ENCODE data around the gene LRAT. TPM values are rescaled to one million over a fixed set of nuclear protein-coding genes. Genes with fewer than 3 reads are reported as not detected.

The LRAT gene
- total and polyA plus RNA-seq, 2 of the 8 experiments (the other 6 are each of a cell fraction or from before 2014, with no cell fraction given), result 4.3 to 10.3 TPM

DNA sequence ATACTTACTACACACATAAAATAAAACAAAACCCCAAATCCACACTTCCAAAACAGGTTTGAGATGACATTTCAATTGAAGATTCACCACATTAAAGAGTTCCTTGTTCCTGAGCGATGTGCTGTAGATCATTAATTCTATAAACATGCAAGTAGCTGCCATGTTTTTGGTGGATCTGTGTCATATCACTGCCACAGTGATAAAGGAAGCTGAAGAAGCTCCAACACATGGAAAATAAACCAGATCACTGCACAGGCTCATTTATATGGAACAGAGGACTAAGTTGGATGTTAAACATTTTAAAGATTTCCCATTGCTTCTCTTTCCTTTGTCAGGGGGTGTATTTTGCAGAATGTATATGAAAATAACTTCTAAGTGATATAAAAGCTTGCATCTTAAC lies 34.5 kb downstream of the LRAT start:
- no peaks in the 10 kb centered on the region for H3K27me3 ChIP-seq (replicated peaks in 1 of 4; ENCODE audit: control insufficient read depth in 3 of 4, extremely low read depth in 1 of 4, insufficient read depth in 3 of 4, low read length in 3 of 4)
- no peak overlapping the region for H2AFZ ChIP-seq (ENCODE audit: low read length)
- DNase-seq (ENCODE audit: low read depth in 1 of 2, low spot score in 2 of 2) (no peak), FAIRE-seq (no peak)
- no peak overlapping the region for H2AK5ac ChIP-seq (ENCODE audit: low read depth, low read length)
- no peak overlapping the region for H3K4ac ChIP-seq (replicated peaks; ENCODE audit: insufficient read length, low read depth, low read length)
- H3K4me3 ChIP-seq (ENCODE audit: extremely low read depth in 1 of 4, insufficient read depth in 2 of 4, low read depth in 3 of 4, low read length in 4 of 4), result no peak overlapping the region
- H2BK15ac ChIP-seq (ENCODE audit: low read length), result no peak overlapping the region
- no peak overlapping the region for H3K23ac ChIP-seq (ENCODE audit: insufficient read length)
- ChIA-PET CTCF (ENCODE audit: partially characterized antibody) (interaction anchor here (0.6 to 6.4 kb wide), 21 partner anchors 9 to 359 kb away, joined by 3 to 89 read pairs (median 4); partner anchors contain the start of genes FGG and LRAT), POLR2A (ENCODE audit: partially characterized antibody) (interaction anchor here (1.2 to 1.6 kb wide), 2 partner anchors 34 to 228 kb away, joined by 3 to 6 read pairs; partner anchors contain the start of genes LRAT and PLRG1)
- TF ChIP-seq GABPA (IDR thresholded peaks at IDR 0.05; ENCODE audit: borderline replicate concordance, insufficient read depth, low read length) (no peak), EP300 (IDR thresholded peaks at IDR 0.05; ENCODE audit: borderline replicate concordance in 1 of 2, low read depth in 2 of 2, low read length in 2 of 2) (no peak), CTBP2 (IDR thresholded peaks at IDR 0.05; ENCODE audit: borderline replicate concordance, insufficient read depth, insufficient read length, low read length) (no peak), CEBPB (IDR thresholded peaks at IDR 0.05; ENCODE audit: low read depth, low read length) (no peak), TAF1 (IDR thresholded peaks at IDR 0.05; ENCODE audit: low read depth, low read length) (no peak), CREB1 (IDR thresholded peaks at IDR 0.05) (no peak), SRF (IDR thresholded peaks at IDR 0.05; ENCODE audit: low read depth, low read length) (no peak), KDM4A (IDR thresholded peaks at IDR 0.05; ENCODE audit: low read depth, low read length, severe bottlenecking) (no peak), BACH1 (IDR thresholded peaks at IDR 0.05; ENCODE audit: low read length) (no peak)
- TF ChIP-seq, protein P1, sequence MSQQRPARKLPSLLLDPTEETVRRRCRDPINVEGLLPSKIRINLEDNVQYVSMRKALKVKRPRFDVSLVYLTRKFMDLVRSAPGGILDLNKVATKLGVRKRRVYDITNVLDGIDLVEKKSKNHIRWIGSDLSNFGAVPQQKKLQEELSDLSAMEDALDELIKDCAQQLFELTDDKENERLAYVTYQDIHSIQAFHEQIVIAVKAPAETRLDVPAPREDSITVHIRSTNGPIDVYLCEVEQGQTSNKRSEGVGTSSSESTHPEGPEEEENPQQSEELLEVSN (IDR thresholded peaks at IDR 0.05), result no peak
- WGBS, 2 experiments (ENCODE audit: extremely low coverage in 1 of 2, insufficient coverage in 1 of 2, insufficient read length in 1 of 2, insufficient replicate concordance in 2 of 2, low coverage in 1 of 2, low lambda C conversion rate in 2 of 2, missing lambda C conversion rate in 1 of 2), result 87% methylated on average over 1 of the region's 1 CpG; no CpG with 5 or more reads in 1 of the 2 experiments
- no peak overlapping the region for H4K8ac ChIP-seq (ENCODE audit: extremely low read depth, insufficient read depth, low read length)
- H3K4me1 ChIP-seq (replicated peaks in 1 of 4; ENCODE audit: control insufficient read depth in 3 of 4, insufficient read depth in 4 of 4, low read length in 3 of 4), result no peaks in the 10 kb centered on the region
- H2BK12ac ChIP-seq (ENCODE audit: low read depth, low read length), result no peak overlapping the region
- H2BK20ac ChIP-seq (ENCODE audit: low read length), result no peak overlapping the region
- H3K23me2 ChIP-seq (ENCODE audit: low read depth, low read length), result no peaks in the 10 kb centered on the region
- H3K14ac ChIP-seq (ENCODE audit: insufficient read length), result no peak overlapping the region
- no peaks in the 10 kb centered on the region for H3K9me3 ChIP-seq (ENCODE audit: insufficient read depth in 2 of 2, low read depth in 1 of 2, low read length in 1 of 2)
- no peak overlapping the region for H3K56ac ChIP-seq (replicated peaks; ENCODE audit: insufficient read length, low read depth, low read length)
- no peak overlapping the region for H2BK120ac ChIP-seq (replicated peaks; ENCODE audit: low read depth, low read length)
- no peaks in the 10 kb centered on the region for H3K79me1 ChIP-seq (ENCODE audit: low read depth, low read length)
- no peak overlapping the region for H3K27ac ChIP-seq (ENCODE audit: low read depth, low read length)
- no peak overlapping the region for H4K5ac ChIP-seq (ENCODE audit: insufficient read length, low read depth, low read length)
- H3K36me3 ChIP-seq (ENCODE audit: control insufficient read depth in 2 of 4, insufficient read depth in 4 of 4, low read length in 3 of 4), result no peaks in the 10 kb centered on the region
- H3K18ac ChIP-seq (ENCODE audit: extremely low read depth, low read length), result no peak overlapping the region
- H3K4me2 ChIP-seq (ENCODE audit: insufficient read depth in 1 of 2, low read depth in 2 of 2, low read length in 2 of 2), result no peak overlapping the region
- no peaks in the 10 kb centered on the region for H4K20me1 ChIP-seq (replicated peaks in 1 of 2; ENCODE audit: control insufficient read depth in 1 of 2, insufficient read depth in 2 of 2, low read length in 2 of 2)
- H3K79me2 ChIP-seq (ENCODE audit: control insufficient read depth in 1 of 2, insufficient read depth in 2 of 2, low read length in 2 of 2), result no peaks in the 10 kb centered on the region
- no peak overlapping the region for H2BK5ac ChIP-seq (ENCODE audit: low read depth, low read length)
- H3K9ac ChIP-seq (replicated peaks in 1 of 4; ENCODE audit: extremely low read depth in 1 of 4, low read depth in 3 of 4, low read length in 3 of 4), result no peak overlapping the region
- no peak overlapping the region for H4K91ac ChIP-seq (replicated peaks; ENCODE audit: insufficient read length, low read length)
